VCaP (cell line): ENCODE measurements around the gene P2RX2.

Source experiments
- H3K27ac ChIP-seq: fragments of 450-650 bp; 2 replicates; pipeline ENCODE4 v1.5.1; 2017
- TF ChIP-seq, protein P1 (sequence below): fragments of 450-650 bp; conservative IDR thresholded peaks from 2 replicates; pipeline ENCODE4 v1.5.1; 2017; ENCODE audit warnings: mild to moderate bottlenecking, moderate library complexity

P2RX2 gene

DNA sequence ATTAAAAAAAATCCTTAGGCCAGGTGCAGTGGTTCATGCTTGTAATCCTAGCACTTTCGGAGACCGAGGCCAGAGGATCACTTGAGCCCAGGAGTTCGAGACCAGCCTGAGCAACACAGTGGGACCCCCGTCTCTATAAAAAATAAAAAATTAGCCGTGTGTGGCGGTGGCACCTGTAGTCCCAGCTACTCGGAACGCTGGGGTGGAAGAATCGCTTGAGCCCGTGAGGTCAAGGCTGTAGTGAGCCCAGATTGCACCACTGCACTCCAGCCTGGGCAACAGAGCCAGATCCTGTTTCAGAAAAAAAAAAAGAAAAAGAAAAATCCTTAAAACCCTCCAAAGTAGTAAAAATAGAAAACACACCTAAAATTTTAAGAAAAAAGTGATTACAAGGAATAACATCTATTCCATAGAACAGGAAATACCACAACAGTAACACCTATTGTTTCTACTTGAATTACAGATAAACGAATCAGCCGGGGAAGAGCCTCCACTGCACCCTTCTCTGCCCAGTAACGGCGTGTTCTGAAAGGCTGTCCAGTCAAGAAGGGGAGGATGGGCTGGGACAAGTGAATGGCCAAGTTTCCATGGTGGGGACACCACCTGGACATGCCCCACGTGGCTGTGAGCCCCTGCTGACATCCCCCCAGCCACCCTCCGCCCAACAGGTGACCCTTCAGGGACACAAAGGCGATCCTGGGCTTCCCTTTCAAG is 50.7 kb downstream of the P2RX2 start:
- TF ChIP-seq, protein P1, sequence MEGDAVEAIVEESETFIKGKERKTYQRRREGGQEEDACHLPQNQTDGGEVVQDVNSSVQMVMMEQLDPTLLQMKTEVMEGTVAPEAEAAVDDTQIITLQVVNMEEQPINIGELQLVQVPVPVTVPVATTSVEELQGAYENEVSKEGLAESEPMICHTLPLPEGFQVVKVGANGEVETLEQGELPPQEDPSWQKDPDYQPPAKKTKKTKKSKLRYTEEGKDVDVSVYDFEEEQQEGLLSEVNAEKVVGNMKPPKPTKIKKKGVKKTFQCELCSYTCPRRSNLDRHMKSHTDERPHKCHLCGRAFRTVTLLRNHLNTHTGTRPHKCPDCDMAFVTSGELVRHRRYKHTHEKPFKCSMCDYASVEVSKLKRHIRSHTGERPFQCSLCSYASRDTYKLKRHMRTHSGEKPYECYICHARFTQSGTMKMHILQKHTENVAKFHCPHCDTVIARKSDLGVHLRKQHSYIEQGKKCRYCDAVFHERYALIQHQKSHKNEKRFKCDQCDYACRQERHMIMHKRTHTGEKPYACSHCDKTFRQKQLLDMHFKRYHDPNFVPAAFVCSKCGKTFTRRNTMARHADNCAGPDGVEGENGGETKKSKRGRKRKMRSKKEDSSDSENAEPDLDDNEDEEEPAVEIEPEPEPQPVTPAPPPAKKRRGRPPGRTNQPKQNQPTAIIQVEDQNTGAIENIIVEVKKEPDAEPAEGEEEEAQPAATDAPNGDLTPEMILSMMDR: no peak
- H3K27ac ChIP-seq: no peak overlapping the region
